Esophagus squamous epithelium (tissue), 4 donors: ENCODE measurements around the gene THADA.

Experiments used
- POLR2A ChIP-seq, 4 donors: fragments of 450-650 bp; IDR thresholded peaks; one replicate each; pipeline ENCODE4 v1.6.1; 2017; ENCODE audit warnings: antibody characterized with exemption in 4 of 4, mild to moderate bottlenecking in 4 of 4, moderate library complexity in 3 of 4
- TF ChIP-seq, protein P1 (sequence below), 6 experiments: fragments of 450-650 bp in 4 of 6; fragments of 200-600 bp in 2 of 6; sonication (generic) in 2 of 6; IDR thresholded peaks; one replicate each; pipeline ENCODE4 v1.5.1; 2016 to 2019; ENCODE audit warnings: antibody characterized with exemption in 6 of 6, mild to moderate bottlenecking in 4 of 6, moderate library complexity in 4 of 6

GRCh38 chr2:43429369-43429768 lies 166.5 kb downstream of the THADA start:
- TF ChIP-seq, protein P1, sequence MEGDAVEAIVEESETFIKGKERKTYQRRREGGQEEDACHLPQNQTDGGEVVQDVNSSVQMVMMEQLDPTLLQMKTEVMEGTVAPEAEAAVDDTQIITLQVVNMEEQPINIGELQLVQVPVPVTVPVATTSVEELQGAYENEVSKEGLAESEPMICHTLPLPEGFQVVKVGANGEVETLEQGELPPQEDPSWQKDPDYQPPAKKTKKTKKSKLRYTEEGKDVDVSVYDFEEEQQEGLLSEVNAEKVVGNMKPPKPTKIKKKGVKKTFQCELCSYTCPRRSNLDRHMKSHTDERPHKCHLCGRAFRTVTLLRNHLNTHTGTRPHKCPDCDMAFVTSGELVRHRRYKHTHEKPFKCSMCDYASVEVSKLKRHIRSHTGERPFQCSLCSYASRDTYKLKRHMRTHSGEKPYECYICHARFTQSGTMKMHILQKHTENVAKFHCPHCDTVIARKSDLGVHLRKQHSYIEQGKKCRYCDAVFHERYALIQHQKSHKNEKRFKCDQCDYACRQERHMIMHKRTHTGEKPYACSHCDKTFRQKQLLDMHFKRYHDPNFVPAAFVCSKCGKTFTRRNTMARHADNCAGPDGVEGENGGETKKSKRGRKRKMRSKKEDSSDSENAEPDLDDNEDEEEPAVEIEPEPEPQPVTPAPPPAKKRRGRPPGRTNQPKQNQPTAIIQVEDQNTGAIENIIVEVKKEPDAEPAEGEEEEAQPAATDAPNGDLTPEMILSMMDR (IDR thresholded peaks at IDR 0.05): no peak
- TF ChIP-seq POLR2A (IDR thresholded peaks at IDR 0.05): no peak
